ENCODE measurements around the gene DGKG. TPM values are rescaled to one million over a fixed set of nuclear protein-coding genes. Genes with fewer than 3 reads are reported as not detected.

Gene DGKG
- total and polyA plus RNA-seq, 4 donors, result 2.1 to 13.7 (median 8.0) TPM

DNA sequence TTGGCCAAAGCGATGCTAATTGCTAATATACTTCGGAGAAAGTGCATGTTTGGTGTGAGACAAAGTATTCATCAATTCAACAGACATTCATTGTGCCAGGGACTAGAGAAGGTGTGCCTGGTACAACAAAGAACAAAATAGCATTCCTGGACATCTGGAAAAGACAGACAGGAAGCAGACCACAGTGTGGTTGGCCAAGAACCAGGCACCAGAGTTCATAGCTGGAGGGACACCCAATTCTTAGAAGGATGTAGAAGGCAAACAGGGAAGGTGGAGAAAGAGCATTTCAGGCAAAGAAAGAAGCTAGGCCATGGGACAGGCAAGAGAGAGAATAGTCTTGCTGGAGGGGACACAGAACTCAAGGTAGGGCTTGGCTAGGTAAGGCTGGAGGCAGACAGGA is 147.4 kb downstream of the DGKG start:
- Histone ChIP-seq H3K27ac (ENCODE audit: low read depth in 1 of 2, low read length in 1 of 2) (no peak overlapping the region), H3K27me3 (ENCODE audit: control insufficient read depth in 3 of 3, insufficient read depth in 3 of 3, low read length in 2 of 3) (no peaks in the 10 kb centered on the region), H3K4me1 (ENCODE audit: control insufficient read depth in 5 of 5, insufficient read depth in 5 of 5, low read length in 5 of 5) (peaks cover 2 to 26% (median 5%) of the 10 kb centered on the region in 5 donors), H3K9ac (ENCODE audit: insufficient read depth in 1 of 2, low read length in 2 of 2) (no peak overlapping the region), H3K9me3 (ENCODE audit: control insufficient read depth in 4 of 4, insufficient read depth in 3 of 4, low read length in 3 of 4) (no peaks in the 10 kb centered on the region), H3K4me3 (no peak overlapping the region), H3K36me3 (ENCODE audit: control insufficient read depth in 4 of 4, insufficient read depth in 4 of 4, low read length in 4 of 4) (no peaks in the 10 kb centered on the region)
- no peak for DNase-seq
- WGBS, 2 donors, result 89 to 90% methylated on average over 2 of the region's 2 CpGs
- no peak for ATAC-seq (ENCODE audit: insufficient read depth, low FRiP score)
- TF ChIP-seq CTCF (IDR thresholded peaks at IDR 0.05; ENCODE audit: control extremely low read depth, extremely low read depth), result no peak

GRCh38 chr3:186213946-186214345 is 148.1 kb downstream of the DGKG start:
- no peaks in the 10 kb centered on the region for H3K27me3 ChIP-seq (ENCODE audit: control insufficient read depth in 3 of 3, insufficient read depth in 3 of 3, low read length in 2 of 3)
- H3K9me3 ChIP-seq (ENCODE audit: control insufficient read depth in 4 of 4, insufficient read depth in 3 of 4, low read length in 3 of 4), result no peaks in the 10 kb centered on the region
- no peaks in the 10 kb centered on the region for H3K36me3 ChIP-seq (ENCODE audit: control insufficient read depth in 4 of 4, insufficient read depth in 4 of 4, low read length in 4 of 4)
- peaks cover 2 to 21% (median 5%) of the 10 kb centered on the region in 5 donors for H3K4me1 ChIP-seq (ENCODE audit: control insufficient read depth in 5 of 5, insufficient read depth in 5 of 5, low read length in 5 of 5)
- H3K4me3 ChIP-seq, result no peak overlapping the region
- no peak overlapping the region for H3K27ac ChIP-seq (ENCODE audit: low read depth in 1 of 2, low read length in 1 of 2)
- H3K9ac ChIP-seq (ENCODE audit: insufficient read depth in 1 of 2, low read length in 2 of 2), result no peak overlapping the region
- WGBS, 2 donors, result 52 to 73% methylated on average over 4 of the region's 4 CpGs
- ATAC-seq (ENCODE audit: insufficient read depth, low FRiP score) (no peak), DNase-seq (no peak)
- no peak for TF ChIP-seq CTCF (IDR thresholded peaks at IDR 0.05; ENCODE audit: control extremely low read depth, extremely low read depth)

- H3K27me3 ChIP-seq (ENCODE audit: control insufficient read depth in 3 of 3, insufficient read depth in 3 of 3, low read length in 2 of 3), result no peaks in the 10 kb centered on the region
- WGBS, 2 donors, result 89 to 91% methylated on average over 3 of the region's 3 CpGs
- no peak for ATAC-seq (ENCODE audit: insufficient read depth, low FRiP score)
- no peak overlapping the region for H3K27ac ChIP-seq (ENCODE audit: low read depth in 1 of 2, low read length in 1 of 2)
- H3K9me3 ChIP-seq (ENCODE audit: control insufficient read depth in 4 of 4, insufficient read depth in 3 of 4, low read length in 3 of 4), result no peaks in the 10 kb centered on the region
- no peak overlapping the region for H3K4me3 ChIP-seq
- H3K4me1 ChIP-seq (ENCODE audit: control insufficient read depth in 5 of 5, insufficient read depth in 5 of 5, low read length in 5 of 5), result peaks cover 1 to 21% (median 5%) of the 10 kb centered on the region in 5 donors
- no peak for DNase-seq
- no peak overlapping the region for H3K9ac ChIP-seq (ENCODE audit: insufficient read depth in 1 of 2, low read length in 2 of 2)
- no peak for TF ChIP-seq CTCF (IDR thresholded peaks at IDR 0.05; ENCODE audit: control extremely low read depth, extremely low read depth)
- H3K36me3 ChIP-seq (ENCODE audit: control insufficient read depth in 4 of 4, insufficient read depth in 4 of 4, low read length in 4 of 4), result no peaks in the 10 kb centered on the region
These were observed 149.4 kb downstream of the DGKG start for GRCh38 chr3:186212611-186213010.

DNA sequence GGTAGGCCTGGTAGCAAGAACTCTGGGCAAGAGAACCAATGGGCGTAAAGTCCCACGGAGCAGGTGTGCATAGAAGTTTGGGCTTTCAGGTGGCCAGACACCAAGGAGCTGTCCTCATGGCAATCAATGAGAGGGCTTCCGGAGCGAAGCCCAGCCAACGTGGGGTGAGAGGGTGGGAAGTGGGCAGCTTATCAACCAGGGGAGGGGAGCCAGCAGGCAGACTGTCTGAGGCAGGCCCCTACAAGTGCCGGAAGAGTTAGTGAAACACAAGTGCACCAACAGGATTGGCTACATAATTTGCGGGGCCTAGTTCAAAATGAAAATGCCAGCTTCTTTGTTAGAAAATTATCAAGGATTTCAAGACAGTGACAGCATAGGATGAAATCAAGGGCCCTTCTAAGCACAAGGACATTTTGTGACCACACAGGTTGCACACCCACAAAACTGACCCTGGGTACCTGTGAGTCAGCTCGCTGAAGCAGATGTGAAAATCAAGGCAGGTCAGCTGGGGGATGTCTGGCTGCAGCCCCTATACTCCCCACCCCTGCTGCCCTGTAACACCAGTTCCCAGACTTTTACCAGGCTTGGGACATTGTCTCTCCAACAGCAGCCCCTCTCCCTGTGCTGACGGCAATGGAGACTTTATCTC is 151.1 kb downstream of the DGKG start:
- ATAC-seq (ENCODE audit: insufficient read depth, low FRiP score) (no peak), DNase-seq (peak; percentile 49 to 78 (median 69))
- Histone ChIP-seq H3K4me3 (no peak overlapping the region), H3K9ac (ENCODE audit: insufficient read depth in 1 of 2, low read length in 2 of 2) (no peak overlapping the region), H3K4me1 (ENCODE audit: control insufficient read depth in 5 of 5, insufficient read depth in 5 of 5, low read length in 5 of 5) (peaks cover 0 to 21% (median 5%) of the 10 kb centered on the region in 5 donors), H3K9me3 (ENCODE audit: control insufficient read depth in 4 of 4, insufficient read depth in 3 of 4, low read length in 3 of 4) (no peaks in the 10 kb centered on the region), H3K36me3 (ENCODE audit: control insufficient read depth in 4 of 4, insufficient read depth in 4 of 4, low read length in 4 of 4) (no peaks in the 10 kb centered on the region), H3K27me3 (ENCODE audit: control insufficient read depth in 3 of 3, insufficient read depth in 3 of 3, low read length in 2 of 3) (no peaks in the 10 kb centered on the region), H3K27ac (ENCODE audit: low read depth in 1 of 2, low read length in 1 of 2) (no peak overlapping the region)
- 81 to 86% methylated on average over 9 of the region's 9 CpGs for WGBS, 2 donors
- TF ChIP-seq CTCF (IDR thresholded peaks at IDR 0.05; ENCODE audit: control extremely low read depth, extremely low read depth), result no peak
